ENCODE results near the gene IGF2.

Gene IGF2

DNA sequence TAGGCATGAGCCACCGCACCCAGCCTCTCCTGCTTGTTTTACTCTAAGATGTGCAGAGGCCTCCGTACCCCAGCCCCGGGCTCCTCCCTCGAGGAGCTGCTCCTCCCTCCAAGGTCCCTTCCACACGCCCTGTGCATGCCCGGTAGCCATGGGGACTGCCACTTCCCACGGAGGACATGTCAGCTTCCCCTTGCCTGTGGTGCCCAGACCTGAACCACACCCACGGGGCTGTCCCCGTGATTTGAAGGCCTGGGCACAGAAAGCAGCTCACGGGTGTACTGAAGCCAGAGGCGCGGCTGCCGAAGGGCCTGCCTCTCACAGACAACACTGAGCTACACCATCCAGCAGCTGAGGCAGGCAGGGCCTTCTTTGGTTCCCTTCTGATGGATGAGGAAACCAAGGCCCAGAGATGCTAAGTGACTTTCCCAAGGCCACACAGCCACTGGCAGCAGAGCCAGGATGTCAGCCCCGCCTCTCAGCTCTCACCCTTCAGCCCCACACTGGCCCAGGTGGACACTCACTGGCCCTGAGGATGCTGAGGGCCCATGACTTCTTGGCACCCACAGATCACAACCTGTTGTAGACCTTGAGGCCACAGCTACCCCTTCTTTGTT is 14.5 kb upstream of the IGF2 start:
- no peak for DNase-seq (ENCODE audit: low read depth in 3 of 3)

DNA sequence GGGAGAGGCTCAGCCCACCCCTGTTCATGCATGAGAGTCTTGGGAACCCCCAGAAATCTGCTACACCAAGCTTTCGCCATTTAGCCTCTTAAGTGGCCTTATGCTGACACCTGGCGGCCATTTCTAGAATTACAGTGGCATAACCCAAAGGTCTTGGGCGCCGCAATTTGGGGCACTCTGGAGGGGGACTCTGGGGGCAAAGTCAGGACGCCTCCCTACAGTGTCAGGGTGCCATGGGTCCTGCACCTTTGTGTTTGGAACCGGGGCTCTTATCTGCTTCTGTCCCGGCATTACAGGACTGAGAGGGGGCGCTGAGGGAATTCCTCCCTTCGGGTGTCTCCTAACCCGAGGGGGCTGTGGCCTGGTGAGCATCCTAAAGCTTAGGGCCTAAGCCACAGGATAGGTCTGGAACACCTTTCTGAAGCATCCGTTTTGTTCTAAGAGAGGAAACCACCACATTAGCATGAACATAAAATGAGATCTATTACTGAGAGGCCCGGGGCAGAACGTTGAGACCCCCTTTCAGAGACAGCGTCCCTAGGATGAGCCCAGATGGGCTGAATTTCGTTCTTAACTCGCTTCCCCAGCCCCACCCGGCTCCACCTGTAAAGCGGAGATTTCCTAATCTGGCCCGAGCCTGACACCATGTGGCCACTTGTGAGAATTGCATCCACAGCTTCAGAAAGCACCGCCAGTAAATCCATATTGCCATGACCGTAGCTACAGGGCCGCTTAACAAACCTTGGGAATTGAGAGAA is 12.5 kb upstream of the IGF2 start:
- peak; percentile 62 to 67 (median 63) for DNase-seq (ENCODE audit: low read depth in 3 of 3)

DNA sequence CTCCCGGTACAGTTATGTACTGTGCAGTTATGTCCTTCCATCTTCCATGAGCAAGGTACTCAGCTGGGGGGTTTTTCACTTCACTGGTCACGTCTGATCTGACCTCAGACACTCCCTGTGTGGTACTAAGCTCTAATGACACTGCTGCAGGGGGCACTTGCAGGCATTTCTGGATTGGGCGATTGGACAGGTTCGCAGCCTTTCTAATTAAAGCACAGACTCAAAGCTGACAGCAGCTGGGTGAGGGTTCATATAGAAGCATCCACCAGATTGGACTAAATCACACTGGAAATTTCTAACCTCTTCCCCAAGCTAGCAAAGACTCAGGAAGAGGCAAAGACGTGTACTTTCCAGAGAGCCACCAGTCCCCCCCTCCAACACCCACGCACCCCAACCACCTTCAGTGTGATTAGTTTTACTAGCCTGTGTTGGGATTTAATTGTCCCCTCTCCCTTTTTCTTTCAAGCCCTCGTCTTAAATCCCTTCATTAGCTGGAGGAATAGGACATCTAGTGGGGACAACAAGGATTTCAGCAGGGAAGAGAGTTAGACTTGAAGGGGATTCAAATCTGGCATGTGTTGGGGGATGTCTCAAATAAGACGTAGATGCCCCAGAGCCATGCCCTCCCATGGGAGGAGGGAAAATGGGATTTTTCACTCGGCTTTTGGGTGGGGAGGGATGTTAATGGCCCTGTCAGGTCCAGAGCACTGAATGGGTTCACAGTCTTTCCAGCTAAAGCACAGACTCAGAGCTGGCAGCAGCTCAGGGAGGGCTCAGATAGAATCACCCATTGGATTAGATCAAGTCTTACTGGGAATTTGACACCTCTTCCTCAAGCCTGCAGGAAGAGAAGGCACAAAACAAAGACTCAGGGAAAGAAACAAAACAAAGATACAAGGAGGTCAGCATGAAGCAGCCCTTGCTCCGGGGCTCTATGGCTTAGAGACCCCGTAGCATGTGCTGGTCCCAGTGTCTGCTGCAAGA is 11.0 kb upstream of the IGF2 start:
- DNase-seq (ENCODE audit: low read depth in 3 of 3), result no peak

DNA sequence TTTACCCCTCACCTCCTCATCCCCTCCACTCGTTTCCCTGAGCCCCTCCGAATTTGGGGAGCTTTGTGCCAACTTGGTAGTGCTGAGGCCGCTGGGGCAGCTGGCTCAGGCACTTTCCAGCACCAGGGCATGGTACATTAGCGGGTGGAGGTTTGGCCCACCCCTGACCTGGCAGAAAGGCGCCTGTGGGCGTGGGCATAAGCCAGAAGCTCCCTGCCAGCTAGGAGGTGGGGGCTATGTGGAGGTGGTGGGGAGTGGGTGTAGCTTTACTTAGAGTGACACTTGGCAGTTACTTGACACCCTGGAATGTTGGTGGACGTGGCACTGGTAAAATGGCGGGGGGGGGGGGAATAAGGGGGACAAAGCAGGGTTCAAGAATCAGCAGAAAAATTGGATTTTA is 10.3 kb upstream of the IGF2 start:
- no peak for DNase-seq (ENCODE audit: low read depth in 3 of 3)

DNA sequence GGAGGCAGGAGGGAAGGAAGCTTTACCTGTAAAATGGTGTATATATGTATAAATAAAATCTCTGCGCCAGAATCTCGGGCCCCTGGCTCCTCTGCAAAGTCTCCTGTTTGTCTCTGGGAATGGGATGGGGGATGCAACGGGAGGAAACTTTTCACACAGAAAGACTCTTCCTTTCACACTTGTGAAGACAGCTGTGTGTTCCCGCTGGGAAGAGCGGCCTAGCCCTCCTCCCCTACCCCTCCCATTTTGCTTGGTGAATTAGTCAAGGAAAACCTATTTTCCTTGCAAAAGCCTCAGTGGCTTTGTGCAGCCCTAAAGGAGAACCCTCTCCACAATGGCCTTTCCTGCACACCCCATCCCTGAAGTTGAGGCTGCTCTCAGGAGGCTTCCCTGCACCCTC is 9.4 kb upstream of the IGF2 start:
- DNase-seq (ENCODE audit: low read depth in 3 of 3), result no peak

DNA sequence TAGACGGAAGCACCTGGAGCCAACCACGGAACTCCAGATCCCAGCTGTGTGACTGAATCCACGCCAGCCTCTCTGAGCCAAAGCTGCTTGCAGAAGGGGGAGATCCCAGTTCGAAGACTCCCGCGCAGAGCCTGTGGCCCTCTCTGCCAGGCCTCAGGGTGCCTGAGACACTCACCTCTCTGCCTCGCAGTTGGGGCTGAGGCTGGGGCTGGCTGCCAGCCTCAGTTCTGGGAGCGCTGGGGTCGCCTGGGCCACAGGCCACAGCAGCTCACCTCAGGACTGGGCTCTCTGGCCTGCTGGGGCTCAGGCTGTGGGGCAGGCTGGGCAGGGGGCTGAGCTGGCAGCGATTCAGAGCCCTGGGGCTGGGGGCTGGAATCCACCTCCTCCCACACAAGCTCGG is 8.2 kb upstream of the IGF2 start:
- no peak for DNase-seq (ENCODE audit: low read depth in 3 of 3)

DNA sequence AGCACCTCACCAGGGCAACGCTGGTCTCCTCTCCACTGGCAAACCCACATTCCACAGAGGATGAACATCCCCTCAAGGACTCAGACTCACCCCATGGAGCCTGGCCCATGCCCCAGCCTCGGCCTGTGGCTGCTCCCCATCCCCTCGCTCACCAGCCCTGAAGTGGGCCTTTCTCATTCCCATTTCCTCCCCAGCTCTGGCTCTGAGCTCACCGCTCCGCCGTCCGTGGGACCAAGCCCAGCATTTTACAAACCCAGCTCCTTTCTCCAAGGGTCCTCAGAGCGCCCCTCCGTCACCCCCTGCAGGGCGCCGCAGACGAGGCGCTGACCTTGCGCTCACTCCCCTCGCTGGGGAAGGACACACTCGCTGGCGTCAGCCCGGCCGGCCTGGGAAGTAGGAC is 6.9 kb upstream of the IGF2 start:
- DNase-seq (ENCODE audit: low read depth in 3 of 3), result no peak

DNA sequence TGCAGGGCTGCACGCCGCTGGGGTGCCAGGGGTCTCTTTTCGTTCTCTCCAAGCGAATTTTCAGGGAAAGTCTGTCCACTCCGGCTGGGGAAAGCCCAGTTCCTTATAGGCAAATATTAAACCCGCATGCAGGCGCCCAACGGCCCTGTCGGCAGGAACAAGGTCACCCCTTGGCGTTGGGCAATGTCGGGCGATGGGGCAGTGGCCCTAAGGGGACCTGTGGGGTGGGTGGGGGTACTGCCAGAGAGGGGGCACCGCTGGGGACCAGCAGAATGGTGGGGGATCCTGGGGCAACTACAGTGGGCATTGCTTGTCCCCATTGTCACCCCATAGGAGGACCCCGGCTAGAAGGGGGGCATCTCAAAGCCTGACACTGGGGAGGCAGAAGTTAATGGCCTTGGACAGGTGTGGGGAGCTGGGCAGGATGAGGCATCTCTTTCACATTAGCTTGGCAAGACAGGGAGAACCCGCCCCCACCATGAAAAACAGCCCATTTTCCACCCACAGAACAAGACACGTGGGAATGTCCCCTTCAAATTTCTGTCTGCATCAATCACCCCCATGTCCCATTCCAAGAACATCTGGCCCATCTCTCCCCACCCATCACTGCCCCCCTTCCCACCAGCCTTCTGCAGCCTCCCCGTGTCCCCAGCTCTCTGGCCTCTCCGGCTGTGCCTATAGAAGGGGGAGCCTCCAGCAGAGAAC is 5.5 kb upstream of the IGF2 start:
- DNase-seq (ENCODE audit: low read depth in 3 of 3), result no peak

DNA sequence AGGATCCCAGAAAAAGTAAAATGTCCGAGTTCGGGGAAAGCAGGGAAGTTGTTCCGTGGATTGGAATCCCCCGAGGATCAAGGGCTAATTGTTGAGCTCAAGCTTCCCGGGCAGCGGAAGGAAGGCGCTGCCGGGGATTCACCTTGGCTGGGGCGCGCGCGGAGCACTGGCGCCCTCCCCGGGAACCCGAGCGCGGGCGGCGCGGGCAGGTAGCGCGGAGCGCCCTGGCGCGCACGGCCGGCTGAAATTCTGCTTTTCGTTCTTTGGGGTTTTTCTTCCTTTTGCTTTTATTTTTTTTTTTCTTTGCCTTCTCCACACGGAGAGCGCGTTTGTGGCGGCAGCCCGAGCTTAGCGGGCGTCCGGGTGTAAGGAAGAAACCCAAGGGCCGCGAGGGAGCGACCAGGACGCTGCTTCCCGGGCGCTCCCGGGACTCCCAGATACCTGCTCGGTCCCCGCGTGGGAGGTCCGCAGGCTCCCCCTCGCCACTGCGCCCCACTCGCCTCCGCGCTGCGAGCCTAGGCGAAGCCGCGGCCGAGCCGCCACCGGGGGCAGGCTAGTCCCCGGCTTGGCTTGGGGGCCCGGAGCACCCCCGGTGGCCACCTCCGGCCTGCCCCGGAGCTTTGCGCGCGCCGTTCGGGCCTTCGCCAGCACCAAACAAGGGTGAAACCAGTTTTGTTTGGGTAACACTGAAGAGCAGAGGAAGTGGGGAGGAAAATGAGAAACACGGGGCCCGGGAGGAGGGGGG is 4.8 kb upstream of the IGF2 start:
- no peak for DNase-seq (ENCODE audit: low read depth in 3 of 3)

DNA sequence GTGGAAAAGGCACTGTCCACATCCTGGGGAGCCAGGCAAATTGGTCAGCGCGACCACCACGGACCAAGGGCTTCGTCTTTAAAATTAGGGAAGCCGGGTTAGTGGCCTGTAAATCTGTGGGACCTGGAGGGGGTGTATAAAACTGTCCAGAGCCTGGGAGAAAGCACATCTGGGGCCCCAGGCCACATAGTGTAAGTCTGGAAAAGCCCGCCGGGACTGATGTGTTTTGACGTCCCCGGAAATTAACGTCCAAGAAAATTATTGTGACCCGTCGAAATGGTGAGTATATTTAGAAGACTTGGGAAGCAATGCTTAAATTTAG is 4.2 kb upstream of the IGF2 start:
- no peak for DNase-seq (ENCODE audit: low read depth in 3 of 3)

DNA sequence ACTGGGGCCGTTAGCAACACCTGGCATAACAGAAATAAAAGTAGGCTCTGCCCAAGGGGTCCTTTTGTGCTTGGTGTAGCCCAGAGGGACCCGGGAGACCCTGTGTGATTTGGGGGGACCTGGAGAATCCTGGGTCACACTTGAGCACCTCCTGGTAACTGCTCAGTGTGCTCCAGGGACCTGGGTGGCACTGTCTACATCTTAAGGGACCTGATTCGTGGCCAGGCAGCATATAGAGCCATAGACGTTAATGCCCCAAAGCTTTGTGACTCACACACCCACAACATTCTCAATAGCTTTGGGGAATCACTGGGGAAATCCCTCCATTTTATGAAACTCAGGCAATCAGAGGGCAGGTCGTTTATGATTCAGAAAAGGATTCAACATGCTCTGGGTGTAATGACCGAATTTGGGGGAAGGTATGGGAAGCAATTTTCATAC is 3.6 kb upstream of the IGF2 start:
- peak in 1 of 3 experiments; percentile 21 for DNase-seq (ENCODE audit: low read depth in 3 of 3)

DNA sequence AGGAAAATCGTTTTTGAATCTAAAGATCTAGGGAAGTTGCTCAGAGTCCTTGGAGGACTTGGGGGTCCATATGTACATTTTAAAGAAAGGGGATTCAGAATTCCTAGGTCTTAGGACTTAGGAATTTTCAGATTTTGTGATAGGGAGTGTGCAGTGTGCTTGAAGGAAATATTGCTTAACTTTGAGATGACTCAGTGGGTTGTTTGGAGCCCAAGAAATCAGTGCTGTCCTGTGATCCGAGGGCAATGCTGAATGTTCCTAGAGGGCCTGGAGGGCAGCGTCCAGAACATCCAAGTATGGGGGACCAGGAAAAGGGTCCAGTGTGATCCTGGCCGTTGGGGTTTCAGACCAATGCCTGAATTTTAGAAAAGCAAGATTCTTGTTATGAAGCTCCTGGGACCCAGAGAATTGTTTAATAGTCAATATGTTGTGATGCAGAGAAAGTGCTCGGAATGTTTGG is 3.1 kb upstream of the IGF2 start:
- no peak for DNase-seq (ENCODE audit: low read depth in 3 of 3)

DNA sequence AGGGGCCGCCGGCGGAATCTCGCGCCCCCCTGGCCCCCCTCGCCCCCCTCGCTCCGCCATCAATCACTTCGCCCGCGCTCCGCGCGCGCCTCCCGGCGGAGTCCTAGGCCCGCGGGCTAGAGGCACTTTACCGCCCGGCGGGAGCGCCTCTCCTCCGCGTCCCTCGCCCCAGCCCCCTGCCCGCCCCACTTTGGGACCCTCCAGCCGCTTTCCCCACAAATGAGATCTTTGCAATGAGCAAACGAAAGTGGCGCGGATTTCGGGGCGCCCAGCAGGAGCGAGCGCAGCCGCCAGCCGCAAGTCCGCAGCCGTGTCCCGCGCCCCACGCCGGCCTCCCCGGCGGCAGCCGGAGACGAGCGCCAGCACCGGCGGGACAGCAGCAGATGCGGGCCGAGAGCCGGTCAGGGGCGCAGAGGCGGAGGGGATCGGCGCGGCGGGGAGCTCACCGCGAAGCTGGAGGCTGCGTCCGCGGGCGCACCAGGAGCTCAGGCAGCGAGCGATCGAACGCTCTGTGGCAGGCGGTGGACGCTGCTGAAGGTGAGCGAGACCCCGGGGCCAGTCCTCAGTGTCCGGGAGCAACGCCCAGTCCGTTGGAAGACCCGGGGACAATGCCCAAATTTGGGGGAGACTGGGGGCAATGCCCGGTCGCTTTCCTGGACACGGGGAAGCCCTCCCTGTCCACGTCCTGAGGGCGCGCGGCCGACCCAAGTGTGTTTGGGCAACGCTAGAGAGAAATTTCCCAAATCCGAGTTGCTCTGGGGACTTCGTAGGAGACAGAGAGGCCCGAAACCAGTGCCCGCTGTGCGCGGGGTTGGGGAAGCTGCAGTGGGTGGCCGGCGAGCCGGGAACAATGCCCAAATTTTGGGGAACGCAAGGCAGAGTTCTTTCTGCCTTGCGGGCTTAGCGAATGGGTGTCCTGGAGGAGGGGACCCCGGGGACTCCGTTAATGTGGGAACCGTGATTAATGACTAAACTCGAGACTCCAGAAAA is 1.5 kb upstream of the IGF2 start:
- DNase-seq (ENCODE audit: low read depth in 3 of 3), result no peak

DNA sequence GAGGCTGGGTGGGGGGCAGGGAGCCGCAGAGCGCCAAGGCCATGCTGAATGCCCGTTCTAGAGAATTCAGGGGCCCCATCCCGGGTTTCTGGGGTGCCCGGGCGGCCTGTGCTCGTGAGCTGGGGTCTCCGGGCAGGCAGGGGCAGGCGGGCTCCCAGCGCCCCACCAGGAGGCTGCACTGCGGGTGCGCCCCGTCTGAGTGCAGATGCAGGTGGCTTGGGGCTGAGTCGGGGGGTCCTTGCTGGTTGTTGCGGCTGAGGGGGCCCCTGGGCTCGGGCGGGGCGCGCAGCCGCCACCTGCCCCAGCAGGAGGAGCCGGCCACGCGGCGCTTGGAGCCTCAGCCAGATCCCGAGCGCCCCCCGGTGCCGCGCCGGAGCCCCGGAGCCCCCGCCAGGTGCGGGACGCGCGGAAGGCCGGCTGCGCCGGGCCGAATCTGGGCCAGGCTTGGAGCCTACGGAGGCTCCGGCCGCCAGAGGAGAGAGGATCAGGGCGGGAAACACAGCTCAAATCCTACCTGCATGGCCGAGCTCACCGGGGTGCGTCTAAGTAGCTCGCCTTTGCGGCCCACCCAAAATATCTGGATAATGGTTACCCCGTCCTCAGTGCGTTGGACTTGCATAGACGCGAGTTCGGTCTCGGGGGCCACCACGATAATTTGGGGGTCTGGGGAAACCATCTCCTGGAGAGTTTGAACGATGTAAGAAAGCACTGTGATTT is 590 bp upstream of the IGF2 start:
- DNase-seq (ENCODE audit: low read depth in 3 of 3), result no peak

DNA sequence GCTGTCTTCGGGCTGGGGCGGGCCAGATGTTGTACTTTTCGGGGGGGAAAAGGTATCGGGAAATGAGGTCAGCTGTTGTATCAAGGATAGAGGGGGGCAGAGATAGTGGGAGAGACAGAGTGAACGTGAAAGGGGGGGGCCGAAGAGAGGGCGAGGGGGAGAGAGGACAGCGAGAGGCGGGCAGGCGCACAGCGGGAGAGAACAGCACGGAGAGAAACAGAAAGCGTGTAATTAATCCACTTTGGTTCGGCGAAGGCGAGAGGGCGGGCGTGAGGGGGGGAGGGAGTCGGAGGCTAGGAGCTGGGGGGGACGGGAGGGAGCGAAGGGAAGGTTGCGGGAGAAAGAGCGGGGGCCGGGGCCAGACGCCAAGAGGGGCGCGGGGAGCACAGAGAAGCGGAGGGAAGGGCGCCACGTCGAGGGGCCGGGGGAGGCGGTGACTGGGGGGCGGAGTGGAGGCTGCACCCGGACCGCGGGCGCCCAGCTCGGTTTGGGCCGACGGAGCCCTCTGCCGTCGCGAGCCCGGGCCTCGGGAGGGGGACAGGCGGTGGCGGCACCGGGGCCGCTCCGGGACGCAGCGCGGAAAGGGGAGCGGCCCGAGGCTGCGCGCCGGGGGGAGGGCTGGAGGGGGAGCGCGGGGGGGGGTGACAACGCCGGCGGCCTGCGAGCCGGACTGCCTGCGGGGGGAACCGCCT is 612 bp downstream of the IGF2 start:
- no peak for DNase-seq (ENCODE audit: low read depth in 3 of 3)

DNA sequence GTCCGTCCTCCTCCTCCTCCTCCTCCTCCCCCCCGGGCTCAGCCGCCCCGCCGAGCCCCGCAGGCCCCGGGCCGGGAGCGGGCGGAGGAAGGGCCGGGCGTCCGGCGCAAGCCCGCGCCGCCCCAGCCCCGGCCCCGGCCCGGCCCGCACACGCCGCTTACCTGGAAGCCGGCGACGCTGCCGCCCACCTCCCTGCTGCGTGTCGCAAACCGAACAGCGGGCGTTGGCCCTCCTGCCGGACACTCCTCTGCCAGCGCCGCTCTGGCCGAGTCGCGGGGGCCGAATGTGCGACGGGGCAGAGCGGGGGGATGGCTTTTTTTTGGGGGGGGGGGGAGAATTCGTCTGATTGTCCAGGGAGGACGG is 1.1 kb downstream of the IGF2 start:
- no peak for DNase-seq (ENCODE audit: low read depth in 3 of 3)

DNA sequence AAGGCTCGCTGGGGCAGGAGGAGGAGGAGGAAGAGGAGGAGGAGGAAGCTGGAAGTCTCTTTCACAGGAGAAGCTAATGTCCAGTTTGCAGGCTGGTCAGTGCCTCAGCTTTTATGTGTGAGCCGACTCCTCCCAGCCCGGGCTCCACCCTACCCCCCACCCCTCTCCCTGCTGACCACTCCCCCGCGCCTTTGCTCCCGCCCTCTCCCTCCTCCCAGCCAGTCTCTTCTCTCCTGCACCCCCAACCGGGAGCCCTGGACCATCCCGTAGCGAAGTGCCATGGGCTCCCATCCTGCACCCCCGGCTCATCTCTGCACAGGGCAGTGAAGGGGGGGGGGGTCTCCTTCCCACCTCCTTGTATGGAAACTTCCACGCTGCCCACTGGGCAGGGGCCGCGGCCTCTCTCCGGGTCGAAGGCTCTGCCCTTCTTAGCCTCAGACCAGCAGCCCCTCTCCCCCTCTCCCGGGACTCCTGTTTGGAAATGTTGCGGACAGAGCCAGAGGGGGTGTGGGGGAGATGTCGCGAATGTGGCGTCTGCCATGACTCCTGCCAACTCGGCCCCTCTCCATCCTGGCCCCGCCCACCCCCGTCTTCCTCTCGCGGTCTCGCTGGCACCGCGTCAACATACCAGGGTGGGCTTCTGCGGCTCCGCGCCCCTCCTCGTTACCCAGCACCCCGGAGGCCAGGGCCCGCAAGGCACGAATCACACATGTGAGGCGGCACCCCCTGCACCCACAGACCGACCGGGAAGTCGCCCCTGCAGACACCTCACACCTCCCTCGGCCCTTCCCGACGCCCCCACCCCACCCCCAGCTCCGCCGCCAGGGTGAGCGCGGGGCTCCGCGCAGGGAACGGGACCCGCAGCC is 1.8 kb downstream of the IGF2 start:
- DNase-seq (ENCODE audit: low read depth in 3 of 3), result no peak

DNA sequence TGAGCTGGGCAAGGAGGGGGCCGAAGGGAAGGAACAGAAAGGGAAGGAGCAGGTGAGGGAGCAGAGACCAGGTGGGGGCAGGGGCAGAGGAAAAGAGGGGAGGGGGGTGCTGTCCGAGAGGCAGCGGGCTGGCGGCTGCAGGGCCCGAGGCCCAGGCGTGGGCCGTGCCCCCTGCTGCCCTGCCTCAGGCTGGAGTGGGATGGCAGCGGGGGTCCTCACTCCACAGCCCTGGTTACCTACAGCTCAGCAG is 2.3 kb downstream of the IGF2 start:
- DNase-seq (ENCODE audit: low read depth in 3 of 3), result no peak

Data from stimulated activated CD4-positive, alpha-beta T cell treated with anti-CD3 and anti-CD28 coated beads, TNF-alpha, amount 100 ng/mL, for 4 hours (primary cell).